Hepatocyte (in vitro differentiated cells): ENCODE measurements around the gene FCAMR. TPM values are rescaled to one million over a fixed set of nuclear protein-coding genes. Genes with fewer than 3 reads are reported as not detected.

Source experiments
- DNase-seq: peaks from one replicate; pipeline ENCODE4 v3.0.0-alpha.2; 2016; ENCODE audit warnings: low spot score
- H2AFZ ChIP-seq: fragments of 200-600 bp; sonication (generic); 2 replicates; pipeline ENCODE4 v1.6.0; 2016; ENCODE audit warnings: antibody characterized with exemption, mild to moderate bottlenecking
- H3K27ac ChIP-seq: fragments of 200-600 bp; sonication (generic); 2 replicates; pipeline ENCODE4 v1.5.1; 2016; ENCODE audit warnings: mild to moderate bottlenecking
- H3K27me3 ChIP-seq: fragments of 200-600 bp; sonication (generic); 2 replicates; pipeline ENCODE4 v1.6.1; 2016
- H3K36me3 ChIP-seq: fragments of 200-600 bp; sonication (generic); replicated peaks from 2 replicates; pipeline ENCODE4 v1.5.1; 2016; ENCODE audit warnings: low read depth; ENCODE audit not compliant: insufficient read depth
- H3K4me1 ChIP-seq: fragments of 200-600 bp; sonication (generic); 2 replicates; pipeline ENCODE4 v1.5.1; 2016; ENCODE audit warnings: mild to moderate bottlenecking, moderate library complexity; ENCODE audit not compliant: insufficient read depth
- H3K4me2 ChIP-seq: fragments of 200-600 bp; sonication (generic); 2 replicates; pipeline ENCODE4 v1.6.0; 2016
- H3K4me3 ChIP-seq: fragments of 200-600 bp; sonication (generic); 2 replicates; pipeline ENCODE4 v1.5.1; 2016; ENCODE audit warnings: mild to moderate bottlenecking
- H3K79me2 ChIP-seq: fragments of 200-600 bp; sonication (generic); 2 replicates; pipeline ENCODE4 v1.6.0; 2017; ENCODE audit warnings: mild to moderate bottlenecking
- H3K9me2 ChIP-seq: fragments of 200-600 bp; sonication (generic); replicated peaks from 2 replicates; pipeline ENCODE4 v1.6.0; 2017; ENCODE audit warnings: mild to moderate bottlenecking; ENCODE audit not compliant: insufficient read depth
- H3K9me3 ChIP-seq: fragments of 200-600 bp; sonication (generic); 2 replicates; pipeline ENCODE4 v1.5.1; 2016; ENCODE audit warnings: low read depth, mild to moderate bottlenecking
- H4K20me1 ChIP-seq: fragments of 200-600 bp; sonication (generic); 2 replicates; pipeline ENCODE4 v1.6.0; 2016; ENCODE audit warnings: mild to moderate bottlenecking; ENCODE audit not compliant: insufficient read depth, poor library complexity, severe bottlenecking
- CTCF ChIP-seq: fragments of 200-600 bp; sonication (generic); IDR thresholded peaks from 2 replicates; pipeline ENCODE4 v1.5.1; 2016; ENCODE audit warnings: antibody characterized with exemption, mild to moderate bottlenecking; ENCODE audit not compliant: poor library complexity
- EZH2 ChIP-seq: fragments of 200-600 bp; sonication (generic); IDR thresholded peaks from 2 replicates; pipeline ENCODE4 v1.6.1; 2016; ENCODE audit warnings: antibody characterized with exemption, mild to moderate bottlenecking, borderline replicate concordance
- EZH2phosphoT487 ChIP-seq: fragments of 200-600 bp; sonication (generic); IDR thresholded peaks from one replicate; pipeline ENCODE4 v1.6.1; 2018; ENCODE audit warnings: antibody characterized with exemption, mild to moderate bottlenecking, low read depth, moderate library complexity; ENCODE audit not compliant: unreplicated experiment, severe bottlenecking
- WGBS: methylation state at CpG from one replicate; pipeline ENCODE4 v1.1.6; 2016; ENCODE audit warnings: low lambda C conversion rate; ENCODE audit errors: missing lambda C conversion rate; 5-methylcytosine and 5-hydroxymethylcytosine counted together
- polyA plus RNA-seq: library from polyadenylated mRNA; unstranded; fragments of >200 nt; fragmentation: Nextera tagmentation; extraction: Ambion mirVana; gene quantifications from 2 replicates; pipeline ENCODE4 v1.2.1, GENCODE V29; 2016
- total RNA-seq: library from RNA; depleted of rRNA; stranded (reverse); fragments of >200 nt; gene quantifications from 2 replicates; pipeline ENCODE4 v1.2.3, GENCODE V29; 2014

The FCAMR gene
- total and polyA plus RNA-seq, 2 experiments from 2014 or later, result 0.70 TPM; not detected in 1

GRCh38 chr1:206987873-206988272 lies 17.6 kb upstream of the FCAMR start:
- H3K27ac ChIP-seq, result no peak overlapping the region
- no peaks in the 10 kb centered on the region for H3K4me1 ChIP-seq
- H3K4me3 ChIP-seq, result no peak overlapping the region
- 87% methylated on average over 1 of the region's 1 CpG for WGBS
- H3K79me2 ChIP-seq, result no peaks in the 10 kb centered on the region
- no peaks in the 10 kb centered on the region for H3K9me3 ChIP-seq
- no peaks in the 10 kb centered on the region for H3K36me3 ChIP-seq
- H4K20me1 ChIP-seq, result no peaks in the 10 kb centered on the region
- no peak for TF ChIP-seq CTCF
- no peak for DNase-seq
- no peaks in the 10 kb centered on the region for H3K9me2 ChIP-seq
- no peak overlapping the region for H3K4me2 ChIP-seq
- H3K27me3 ChIP-seq, result peaks cover 8% of the 10 kb centered on the region
- no peak overlapping the region for H2AFZ ChIP-seq

- Histone ChIP-seq H3K27me3 (peaks cover 8% of the 10 kb centered on the region), H3K4me3 (no peak overlapping the region), H3K27ac (no peak overlapping the region), H3K4me1 (no peaks in the 10 kb centered on the region), H4K20me1 (no peaks in the 10 kb centered on the region), H3K9me2 (no peaks in the 10 kb centered on the region), H3K9me3 (no peaks in the 10 kb centered on the region), H3K79me2 (no peaks in the 10 kb centered on the region), H2AFZ (no peak overlapping the region), H3K36me3 (no peaks in the 10 kb centered on the region), H3K4me2 (no peak overlapping the region)
- DNase-seq, result no peak
- TF ChIP-seq CTCF (no peak), EZH2phosphoT487 (no peak)
- 75% methylated on average over 3 of the region's 3 CpGs for WGBS
These were observed 16.6 kb upstream of the FCAMR start for GRCh38 chr1:206986885-206987284.

GRCh38 chr1:206986402-206986801 lies 16.1 kb upstream of the FCAMR start:
- Histone ChIP-seq H3K27me3 (peaks cover 8% of the 10 kb centered on the region), H3K27ac (no peak overlapping the region), H3K36me3 (no peaks in the 10 kb centered on the region), H3K79me2 (no peaks in the 10 kb centered on the region), H2AFZ (no peak overlapping the region), H3K9me2 (no peaks in the 10 kb centered on the region), H3K4me3 (no peak overlapping the region), H3K4me2 (no peak overlapping the region), H3K4me1 (no peaks in the 10 kb centered on the region), H4K20me1 (no peaks in the 10 kb centered on the region), H3K9me3 (no peaks in the 10 kb centered on the region)
- TF ChIP-seq EZH2phosphoT487 (no peak), CTCF (no peak), EZH2 (no peak)
- 87% methylated on average over 3 of the region's 3 CpGs for WGBS
- no peak for DNase-seq

GRCh38 chr1:206985162-206985749 lies 15.0 kb upstream of the FCAMR start:
- no peak overlapping the region for H3K4me3 ChIP-seq
- no peaks in the 10 kb centered on the region for H3K9me3 ChIP-seq
- no peak overlapping the region for H3K27ac ChIP-seq
- no peaks in the 10 kb centered on the region for H3K4me1 ChIP-seq
- no peak overlapping the region for H3K4me2 ChIP-seq
- H4K20me1 ChIP-seq, result no peaks in the 10 kb centered on the region
- WGBS, result 60% methylated on average over 10 of the region's 10 CpGs
- H2AFZ ChIP-seq, result no peak overlapping the region
- H3K36me3 ChIP-seq, result no peaks in the 10 kb centered on the region
- DNase-seq, result no peak
- H3K27me3 ChIP-seq, result peaks cover 8% of the 10 kb centered on the region
- no peaks in the 10 kb centered on the region for H3K79me2 ChIP-seq
- H3K9me2 ChIP-seq, result no peaks in the 10 kb centered on the region
- no peak for TF ChIP-seq CTCF
- TF ChIP-seq EZH2phosphoT487, result no peak
- no peak for TF ChIP-seq EZH2
